Chondrocyte (in vitro differentiated cells): ENCODE results near the gene SULF2. TPM values are rescaled to one million over a fixed set of nuclear protein-coding genes. Genes with fewer than 3 reads are reported as not detected.

ENCODE experiments used
- DNase-seq: peaks from one replicate; pipeline ENCODE4 v3.0.0; 2021; ENCODE audit warnings: mixed read lengths, low spot score
- H3K27ac Mint-ChIP-seq: one replicate; pipeline ENCODE4 v1.8.0; 2021; ENCODE audit warnings: mild to moderate bottlenecking, moderate library complexity, mixed read lengths; ENCODE audit not compliant: unreplicated experiment
- H3K27me3 Mint-ChIP-seq: 2 replicates; pipeline ENCODE4 v1.8.0; 2021; ENCODE audit warnings: low read depth, mixed read lengths
- H3K36me3 Mint-ChIP-seq: 2 replicates; pipeline ENCODE4 v1.8.0; 2021; ENCODE audit warnings: low read depth, mixed read lengths
- H3K4me1 Mint-ChIP-seq: 2 replicates; pipeline ENCODE4 v1.8.0; 2021; ENCODE audit warnings: low read depth, mild to moderate bottlenecking, mixed read lengths
- H3K4me3 Mint-ChIP-seq: one replicate; pipeline ENCODE4 v1.8.0; 2021; ENCODE audit warnings: mild to moderate bottlenecking, moderate library complexity, mixed read lengths; ENCODE audit not compliant: unreplicated experiment
- H3K9me3 Mint-ChIP-seq: 2 replicates; pipeline ENCODE4 v1.8.0; 2021; ENCODE audit warnings: low read depth, mixed read lengths
- CTCF ChIP-seq: fragments of 200-600 bp; sonication (generic); IDR thresholded peaks from 2 replicates; pipeline ENCODE4 v1.5.0; 2021; ENCODE audit warnings: antibody characterized with exemption, mild to moderate bottlenecking, moderate library complexity
- total RNA-seq: library from RNA; stranded (reverse); gene quantifications from 3 replicates; pipeline ENCODE4 v1.2.1, GENCODE V29; 2021

Gene SULF2
- total RNA-seq, 1 donor from 2014 or later, result 82.4 TPM

GRCh38 chr20:47655635-47656034, 129.6 kb downstream of the SULF2 start:
- TF ChIP-seq CTCF, result no peak
- Mint-ChIP-seq H3K9me3 (no peaks in the 10 kb centered on the region), H3K27me3 (no peaks in the 10 kb centered on the region), H3K27ac (no peak overlapping the region), H3K4me3 (no peak overlapping the region), H3K36me3 (peaks cover 32% of the 10 kb centered on the region), H3K4me1 (peaks cover 1% of the 10 kb centered on the region)
- DNase-seq, result no peak

- Mint-ChIP-seq H3K27ac (no peak overlapping the region), H3K27me3 (no peaks in the 10 kb centered on the region), H3K4me1 (no peaks in the 10 kb centered on the region), H3K9me3 (no peaks in the 10 kb centered on the region), H3K4me3 (no peak overlapping the region), H3K36me3 (peaks cover 35% of the 10 kb centered on the region)
- no peak for DNase-seq
- TF ChIP-seq CTCF, result no peak
These were observed 130.9 kb downstream of the SULF2 start for GRCh38 chr20:47654370-47654769.

- no peak for TF ChIP-seq CTCF
- no peak overlapping the region for H3K4me3 Mint-ChIP-seq
- no peaks in the 10 kb centered on the region for H3K9me3 Mint-ChIP-seq
- H3K27me3 Mint-ChIP-seq, result no peaks in the 10 kb centered on the region
- H3K27ac Mint-ChIP-seq, result no peak overlapping the region
- H3K4me1 Mint-ChIP-seq, result no peaks in the 10 kb centered on the region
- peaks cover 36% of the 10 kb centered on the region for H3K36me3 Mint-ChIP-seq
- no peak for DNase-seq
These were observed 131.4 kb downstream of the SULF2 start for GRCh38 chr20:47653869-47654268.

GRCh38 chr20:47652794-47653193, 132.5 kb downstream of the SULF2 start:
- Mint-ChIP-seq H3K27ac (no peak overlapping the region), H3K4me1 (no peaks in the 10 kb centered on the region)

GRCh38 chr20:47652301-47652700, 133.0 kb downstream of the SULF2 start:
- no peak for DNase-seq
- Mint-ChIP-seq H3K9me3 (no peaks in the 10 kb centered on the region), H3K4me1 (no peaks in the 10 kb centered on the region), H3K36me3 (peaks cover 35% of the 10 kb centered on the region), H3K4me3 (no peak overlapping the region), H3K27ac (no peak overlapping the region), H3K27me3 (no peaks in the 10 kb centered on the region)
- no peak for TF ChIP-seq CTCF

More at GRCh38 chr20:47652794-47653193, 132.5 kb downstream of the SULF2 start:
- peaks cover 35% of the 10 kb centered on the region for H3K36me3 Mint-ChIP-seq
- H3K9me3 Mint-ChIP-seq, result no peaks in the 10 kb centered on the region
- H3K4me3 Mint-ChIP-seq, result no peak overlapping the region
- H3K27me3 Mint-ChIP-seq, result no peaks in the 10 kb centered on the region
- no peak for DNase-seq
- TF ChIP-seq CTCF, result no peak
